NCI-H2171 treated with DMSO at 0.1 percent for 48 hours (cell line): ENCODE results near the gene TH.
A peak's percentile ranks its signal among the peaks of the same experiment; 100 is the strongest.
"Not testable (repeated sequence)": the region's sequence is repeated elsewhere in the genome, so short reads cannot be mapped to it uniquely, and the experiment has no call there.

Source experiments
- DNase-seq: peaks from one replicate; lab custom pipeline; 2025; lab: John Stamatoyannopoulos, UW

TH gene

GRCh38 chr11:2195756-2196088 is 24.1 kb upstream of the TH start:
- DNase-seq, result no peak

GRCh38 chr11:2194877-2195755 is 23.5 kb upstream of the TH start:
- DNase-seq, result no peak

- DNase-seq, result not testable (repeated sequence)
Measured at GRCh38 chr11:2193888-2194595, 22.4 kb upstream of the TH start.

DNA sequence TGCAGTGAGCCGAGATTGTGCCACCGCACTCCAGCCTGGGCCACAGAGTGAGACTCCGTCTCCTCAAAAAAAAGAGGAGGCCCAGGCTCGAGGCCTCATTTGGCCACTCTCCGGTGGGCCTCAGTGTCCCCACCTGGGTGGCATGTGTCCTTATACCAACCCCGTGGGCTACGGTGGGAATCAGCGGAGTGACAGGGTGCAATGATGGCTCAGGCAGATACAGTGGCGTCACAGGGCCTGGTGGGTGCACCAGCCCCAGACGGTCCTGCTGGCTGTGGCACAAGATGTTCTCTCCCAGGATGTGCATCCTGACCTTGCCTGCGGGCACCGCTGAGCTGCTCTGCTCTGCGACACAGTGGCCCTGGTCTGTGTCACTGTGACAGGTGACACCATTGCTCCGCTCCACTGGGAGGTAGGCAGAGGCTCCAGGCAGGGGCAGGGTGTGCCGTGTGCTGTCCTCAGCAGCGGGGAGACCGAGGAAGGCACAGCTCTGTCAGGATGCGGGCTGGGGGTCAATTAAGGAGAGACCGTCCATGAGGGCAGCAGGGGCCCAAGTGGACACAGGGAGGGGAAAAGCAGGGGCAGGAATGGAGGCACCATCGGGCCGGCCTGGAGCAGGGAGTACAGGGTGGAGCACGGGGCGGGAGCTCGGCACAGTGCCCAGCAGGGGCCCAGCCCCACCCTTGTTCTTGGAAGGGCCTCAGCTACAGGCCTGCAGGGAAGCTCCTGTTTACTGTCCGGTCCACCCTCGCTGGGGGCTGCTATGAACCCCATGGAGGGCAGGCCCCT is 21.7 kb upstream of the TH start:
- no peak for DNase-seq

- DNase-seq, result no peak
Measured at GRCh38 chr11:2192435-2192834, 20.8 kb upstream of the TH start.

DNA sequence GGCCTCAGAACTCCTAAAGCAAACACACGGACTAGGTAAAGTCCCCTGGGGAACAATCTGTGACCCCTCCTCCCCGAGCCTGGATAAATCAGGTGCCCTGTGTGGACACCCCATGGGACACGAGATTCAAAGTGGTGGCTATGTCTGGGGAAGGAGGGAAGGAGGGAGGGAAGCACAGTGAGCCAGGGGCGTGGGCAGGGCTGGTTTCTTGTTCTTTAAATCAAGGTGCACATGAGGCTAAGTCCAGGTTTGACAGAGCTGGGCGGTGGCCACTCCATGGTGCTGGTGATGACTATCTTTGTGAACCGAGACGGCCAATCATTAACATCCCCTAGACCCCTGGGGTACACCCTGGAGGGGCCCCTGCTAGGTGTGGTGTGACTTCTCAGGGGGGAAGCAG is 20.3 kb upstream of the TH start:
- no peak for DNase-seq

DNA sequence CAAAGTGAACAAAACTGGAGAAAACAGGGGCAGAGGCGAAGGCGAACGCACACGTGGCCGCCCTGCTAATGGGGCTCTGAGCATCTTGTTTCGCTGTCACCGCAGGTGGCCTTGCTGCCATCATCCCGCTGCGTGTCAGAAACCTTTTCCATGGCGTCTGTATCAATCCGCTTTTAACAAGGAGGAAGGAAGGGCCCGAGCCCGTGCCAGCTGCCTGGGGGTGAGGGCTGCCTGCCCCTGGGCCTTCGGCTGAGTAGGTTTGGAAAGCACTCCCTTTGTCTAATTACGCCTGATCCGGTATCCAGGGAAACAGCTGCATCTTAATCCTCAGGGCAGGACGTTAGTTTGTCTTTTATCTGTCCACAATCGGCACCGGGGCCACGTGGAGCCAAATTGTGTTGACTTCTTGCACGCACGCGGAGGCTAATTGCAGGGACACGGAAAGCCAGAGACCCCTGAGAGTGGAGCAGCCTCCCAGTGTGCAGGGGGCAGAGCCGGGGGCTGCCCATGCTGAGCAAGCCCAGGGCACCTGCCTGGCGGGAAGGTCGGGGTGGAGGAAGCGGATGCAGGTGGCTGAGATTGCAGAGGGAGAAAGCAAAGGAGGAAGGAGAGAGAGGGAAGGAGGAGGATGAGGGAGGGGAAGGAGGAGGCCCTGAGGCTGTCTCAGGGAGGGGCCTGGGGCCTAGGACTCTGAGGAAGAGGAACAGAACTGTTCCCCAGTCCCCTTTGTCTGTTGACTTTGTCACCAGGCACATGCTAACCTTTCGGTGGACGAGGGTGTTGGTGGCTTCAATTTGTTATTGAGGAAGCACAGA is 19.2 kb upstream of the TH start:
- DNase-seq, result no peak

- DNase-seq, result no peak
Measured at GRCh38 chr11:2189938-2190656, 18.5 kb upstream of the TH start.

- DNase-seq, result no peak
Measured at GRCh38 chr11:2188745-2189144, 17.1 kb upstream of the TH start.

- no peak for DNase-seq
Measured at GRCh38 chr11:2187280-2187707, 15.7 kb upstream of the TH start.

DNA sequence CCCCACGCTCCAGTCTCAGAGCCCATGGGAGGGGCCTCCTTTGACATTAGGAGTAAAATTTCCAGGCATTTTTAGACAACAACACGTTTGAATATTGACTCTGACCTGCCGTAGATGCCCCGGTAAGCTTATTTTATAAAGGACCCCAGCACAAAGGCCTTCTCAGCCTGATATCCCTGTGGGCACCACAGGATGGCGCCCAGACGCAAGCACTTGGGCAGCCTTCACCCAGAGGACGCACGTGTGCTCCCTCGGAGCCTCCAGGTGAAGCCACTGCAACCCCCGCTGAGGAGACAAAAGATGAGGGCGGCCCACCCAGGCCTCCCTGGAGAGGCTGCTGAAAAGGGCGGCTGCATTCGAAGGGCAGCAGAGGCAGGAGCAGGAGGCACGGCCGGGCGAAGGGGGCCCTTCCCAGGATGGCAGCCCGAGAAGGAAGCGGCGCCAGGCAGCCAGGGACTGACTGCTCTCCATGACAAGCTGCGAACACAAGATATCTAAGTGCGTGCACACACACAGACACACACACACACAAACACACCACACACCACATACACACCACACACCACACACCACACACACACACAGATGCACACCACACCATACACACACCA is 15.2 kb upstream of the TH start:
- peak; percentile 28 for DNase-seq

- DNase-seq, result no peak
Measured at GRCh38 chr11:2185324-2186085, 13.9 kb upstream of the TH start.

- no peak for DNase-seq
Measured at GRCh38 chr11:2182692-2183474, 11.3 kb upstream of the TH start.

GRCh38 chr11:2182075-2182474 is 10.5 kb upstream of the TH start:
- no peak for DNase-seq

GRCh38 chr11:2180789-2181370 is 9.3 kb upstream of the TH start:
- no peak for DNase-seq

DNA sequence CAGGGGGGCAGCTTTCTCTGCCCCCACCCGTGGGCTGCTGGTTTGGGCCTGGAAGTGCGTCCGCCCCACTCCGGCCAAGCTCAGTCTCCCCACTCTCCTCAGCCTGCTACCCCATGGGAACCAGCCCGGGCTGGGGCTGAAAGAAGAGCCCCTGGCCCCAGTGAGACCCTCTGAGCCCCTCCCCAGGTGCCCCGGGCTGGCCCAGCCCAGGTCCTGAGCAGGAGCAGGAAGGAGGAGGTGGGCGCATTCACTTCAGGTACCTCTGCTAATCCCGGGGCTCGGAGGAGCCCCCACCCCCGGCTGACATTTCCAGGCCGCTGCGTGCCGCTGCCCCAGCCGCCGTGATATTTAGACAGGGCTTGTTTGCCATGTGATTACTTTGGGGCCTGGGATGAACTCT is 8.7 kb upstream of the TH start:
- no peak for DNase-seq

DNA sequence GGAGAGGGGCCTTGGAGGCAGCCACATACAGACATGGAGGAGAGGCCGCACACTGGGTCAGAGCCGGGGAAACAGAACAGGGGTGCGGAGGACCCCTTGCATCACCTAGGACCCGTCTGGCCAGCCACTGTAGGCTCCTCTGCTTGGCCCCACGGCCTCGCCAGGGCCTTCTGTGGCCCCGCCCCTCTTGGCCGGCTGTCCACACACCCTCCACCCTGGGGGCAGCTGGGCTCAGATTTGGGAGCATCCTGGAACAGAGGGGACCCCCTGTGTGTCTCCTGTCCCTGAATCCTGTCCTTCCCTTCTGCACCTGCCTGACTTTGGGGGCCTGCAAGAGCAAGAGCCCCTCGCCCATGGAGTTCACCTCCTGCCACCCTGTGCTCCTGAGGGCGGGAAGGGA is 7.9 kb upstream of the TH start:
- no peak for DNase-seq

- DNase-seq, result no peak
Measured at GRCh38 chr11:2178906-2179494, 7.4 kb upstream of the TH start.
